ENCODE data around the gene C1QB. TPM values are rescaled to one million over a fixed set of nuclear protein-coding genes. Genes with fewer than 3 reads are reported as not detected.

The C1QB gene
- total and polyA plus RNA-seq, 2 of the 8 experiments (the other 6 are each of a cell fraction or from before 2014, with no cell fraction given), result not detected

DNA sequence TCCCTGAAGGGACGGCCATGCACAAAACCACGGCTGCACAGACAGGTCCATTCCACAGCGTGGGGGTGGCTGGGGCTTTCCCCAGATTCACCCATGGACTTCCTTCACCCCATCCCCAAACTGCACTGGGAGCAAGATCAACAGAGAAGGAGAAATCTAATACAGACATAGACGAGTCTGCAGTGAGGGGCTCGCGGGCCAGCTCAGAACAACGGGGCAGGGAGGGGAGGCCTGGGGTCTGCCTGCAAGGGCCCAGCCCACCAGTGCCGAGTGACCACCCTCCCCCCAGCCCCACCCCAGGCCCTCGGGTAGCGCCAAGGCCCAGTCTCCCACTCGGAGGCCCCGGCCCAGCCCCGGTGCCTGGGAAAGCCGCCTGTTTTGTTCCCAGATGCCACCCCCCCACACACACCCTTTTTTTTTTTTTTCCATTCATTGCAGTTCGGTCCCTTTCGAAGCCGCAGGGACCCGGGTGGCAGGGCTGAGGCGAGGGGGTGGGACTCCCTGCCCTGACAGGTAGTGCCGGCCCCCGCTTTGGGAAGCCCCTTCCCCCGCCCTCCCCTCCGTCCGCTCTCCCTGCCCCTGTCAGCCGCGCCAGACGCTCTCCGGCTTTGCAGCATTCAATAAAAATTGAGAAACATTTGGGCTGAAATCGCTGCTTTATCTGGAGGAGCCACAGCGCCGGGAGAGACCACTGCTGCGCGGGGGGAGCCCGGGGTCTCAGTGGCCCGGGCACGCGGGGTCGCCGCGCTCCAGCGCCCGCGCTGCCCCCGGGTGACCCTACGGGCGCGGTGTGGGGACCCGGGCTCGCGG is 57.1 kb downstream of the C1QB start:
- CTCF ChIA-PET (ENCODE audit: partially characterized antibody), result interaction anchor here (0.8 to 4.2 kb wide), 22 partner anchors 9 to 254 kb away, joined by 3 to 25 read pairs (median 7); no protein-coding TSS in a partner anchor
- H3K4me1 ChIP-seq (replicated peaks in 1 of 4; ENCODE audit: control insufficient read depth in 3 of 4, insufficient read depth in 4 of 4, low read length in 3 of 4), result peaks cover 0 to 6% (median 2%) of the 10 kb centered on the region in 4 experiments; a peak in 4 of 7 replicates

More for the DNA sequence above, 57.1 kb downstream of the C1QB start:
- H3K23me2 ChIP-seq (ENCODE audit: low read depth, low read length), result peaks cover 4% of the 10 kb centered on the region; the same call in 1 of the 2 replicates
- H3K79me1 ChIP-seq (ENCODE audit: low read depth, low read length), result no peaks in the 10 kb centered on the region
- no peak overlapping the region for H2BK120ac ChIP-seq (replicated peaks; ENCODE audit: low read depth, low read length)
- H2BK20ac ChIP-seq (ENCODE audit: low read length), result no peak overlapping the region
- no peaks in the 10 kb centered on the region for H3K36me3 ChIP-seq (ENCODE audit: control insufficient read depth in 2 of 4, insufficient read depth in 4 of 4, low read length in 3 of 4)
- no peak overlapping the region for H3K4ac ChIP-seq (replicated peaks; ENCODE audit: insufficient read length, low read depth, low read length)
- peaks cover 5 to 6% of the 10 kb centered on the region in 2 experiments for H4K20me1 ChIP-seq (replicated peaks in 1 of 2; ENCODE audit: control insufficient read depth in 1 of 2, insufficient read depth in 2 of 2, low read length in 2 of 2)
- WGBS, 2 experiments (ENCODE audit: extremely low coverage in 1 of 2, insufficient coverage in 1 of 2, insufficient read length in 1 of 2, insufficient replicate concordance in 2 of 2, low coverage in 1 of 2, low lambda C conversion rate in 2 of 2, missing lambda C conversion rate in 1 of 2), result 13% methylated on average over 24 of the region's 50 CpGs; no CpG with 5 or more reads in 1 of the 2 experiments
- H2BK15ac ChIP-seq (ENCODE audit: low read length), result no peak overlapping the region
- H3K27ac ChIP-seq (ENCODE audit: low read depth, low read length), result no peak overlapping the region
- no peak overlapping the region for H3K23ac ChIP-seq (ENCODE audit: insufficient read length)
- peak in 1 of 2 experiments; percentile 79 for DNase-seq (ENCODE audit: low read depth in 1 of 2, low spot score in 2 of 2)
- no peak overlapping the region for H2AFZ ChIP-seq (ENCODE audit: low read length)
- H2BK5ac ChIP-seq (ENCODE audit: low read depth, low read length), result no peak overlapping the region
- H3K79me2 ChIP-seq (ENCODE audit: control insufficient read depth in 1 of 2, insufficient read depth in 2 of 2, low read length in 2 of 2), result no peaks in the 10 kb centered on the region
- POLR2A ChIA-PET (ENCODE audit: partially characterized antibody), result interaction anchor here (1.5 kb wide), 1 partner anchor 81 kb away, joined by 3 read pairs; no protein-coding TSS in a partner anchor
- no peaks in the 10 kb centered on the region for H3K9me3 ChIP-seq (ENCODE audit: insufficient read depth in 2 of 2, low read depth in 1 of 2, low read length in 1 of 2)
- no peak overlapping the region for H2AK5ac ChIP-seq (ENCODE audit: low read depth, low read length)
- peak overlapping the region; percentile 20 to 60 for H3K4me2 ChIP-seq (ENCODE audit: insufficient read depth in 1 of 2, low read depth in 2 of 2, low read length in 2 of 2)
- H3K56ac ChIP-seq (replicated peaks; ENCODE audit: insufficient read length, low read depth, low read length), result no peak overlapping the region
- H2BK12ac ChIP-seq (ENCODE audit: low read depth, low read length), result no peak overlapping the region
- H4K5ac ChIP-seq (ENCODE audit: insufficient read length, low read depth, low read length), result no peak overlapping the region
- peak overlapping the region; percentile 74; the same call in 1 of the 2 replicates for H4K8ac ChIP-seq (ENCODE audit: extremely low read depth, insufficient read depth, low read length)
- FAIRE-seq, result no peak
- TF ChIP-seq EP300 (IDR thresholded peaks at IDR 0.05; ENCODE audit: borderline replicate concordance in 1 of 2, low read depth in 2 of 2, low read length in 2 of 2), result peak in 1 of 2 experiments; percentile 47; a peak in 1 of 3 replicates
- no peak for TF ChIP-seq YY1 (IDR thresholded peaks at IDR 0.05; ENCODE audit: low read depth, low read length)
- no peak for TF ChIP-seq MAFK (IDR thresholded peaks at IDR 0.05; ENCODE audit: low read depth, low read length)
- peak; percentile 42; the same call in 1 of the 2 replicates for TF ChIP-seq CHD1 (IDR thresholded peaks at IDR 0.05; ENCODE audit: low read depth, low read length)
- peak; percentile 9 for TF ChIP-seq KDM4A (IDR thresholded peaks at IDR 0.05; ENCODE audit: low read depth, low read length, severe bottlenecking)
- H3K9ac ChIP-seq (replicated peaks in 1 of 4; ENCODE audit: extremely low read depth in 1 of 4, low read depth in 3 of 4, low read length in 3 of 4), result peak overlapping the region in 1 of 4 experiments; percentile 66; a peak in 2 of 7 replicates
- no peak overlapping the region for H3K14ac ChIP-seq (ENCODE audit: insufficient read length)
- H3K18ac ChIP-seq (ENCODE audit: extremely low read depth, low read length), result no peak overlapping the region; the same call in 1 of the 2 replicates
- H4K91ac ChIP-seq (replicated peaks; ENCODE audit: insufficient read length, low read length), result no peak overlapping the region
- H3K27me3 ChIP-seq (replicated peaks in 1 of 4; ENCODE audit: control insufficient read depth in 3 of 4, extremely low read depth in 1 of 4, insufficient read depth in 3 of 4, low read length in 3 of 4), result peaks cover 7 to 24% (median 15%) of the 10 kb centered on the region in 4 experiments
- H3K4me3 ChIP-seq (ENCODE audit: extremely low read depth in 1 of 4, insufficient read depth in 2 of 4, low read depth in 3 of 4, low read length in 4 of 4), result peak overlapping the region; percentile 19 to 64 (median 38)
